Peyer's patch (tissue), 4 donors: ENCODE results near the gene SMAD3.
"Not testable (repeated sequence)": the region's sequence is repeated elsewhere in the genome, so short reads cannot be mapped to it uniquely, and the experiment has no call there.

Experiments used
- POLR2A ChIP-seq, 2 donors: fragments of 450-650 bp; IDR thresholded peaks; one replicate each; pipeline ENCODE4 v1.5.1; 2017; ENCODE audit warnings: antibody characterized with exemption in 2 of 2, mild to moderate bottlenecking in 2 of 2, moderate library complexity in 2 of 2
- TF ChIP-seq, protein P1 (sequence below), 6 experiments: fragments of 450-650 bp in 4 of 6; fragments of 200-600 bp in 2 of 6; sonication (generic) in 1 of 6; IDR thresholded peaks; one replicate each; pipeline ENCODE4 v1.5.1; 2017 to 2019; ENCODE audit warnings: antibody characterized with exemption in 6 of 6, mild to moderate bottlenecking in 3 of 6, moderate library complexity in 1 of 6

DNA sequence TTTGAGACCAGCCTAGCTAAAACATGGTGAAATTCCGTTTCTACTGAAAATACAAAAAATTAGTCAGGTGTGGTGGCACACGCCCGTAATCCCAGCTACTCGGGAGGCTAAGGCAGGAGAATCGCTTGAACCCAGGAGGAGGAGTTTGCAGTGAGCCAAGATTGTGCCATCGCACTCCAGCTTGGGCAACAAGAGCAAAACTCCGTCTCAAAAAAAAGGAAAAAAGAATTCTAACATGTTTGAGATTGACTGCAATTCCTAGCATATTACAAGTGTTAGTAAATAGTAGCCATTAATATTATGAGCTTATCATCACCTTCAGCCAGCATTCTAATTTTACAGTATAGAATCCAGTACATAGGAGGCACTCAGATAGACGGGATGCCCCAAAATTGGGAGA lies 57.9 kb downstream of the SMAD3 start:
- TF ChIP-seq, protein P1, sequence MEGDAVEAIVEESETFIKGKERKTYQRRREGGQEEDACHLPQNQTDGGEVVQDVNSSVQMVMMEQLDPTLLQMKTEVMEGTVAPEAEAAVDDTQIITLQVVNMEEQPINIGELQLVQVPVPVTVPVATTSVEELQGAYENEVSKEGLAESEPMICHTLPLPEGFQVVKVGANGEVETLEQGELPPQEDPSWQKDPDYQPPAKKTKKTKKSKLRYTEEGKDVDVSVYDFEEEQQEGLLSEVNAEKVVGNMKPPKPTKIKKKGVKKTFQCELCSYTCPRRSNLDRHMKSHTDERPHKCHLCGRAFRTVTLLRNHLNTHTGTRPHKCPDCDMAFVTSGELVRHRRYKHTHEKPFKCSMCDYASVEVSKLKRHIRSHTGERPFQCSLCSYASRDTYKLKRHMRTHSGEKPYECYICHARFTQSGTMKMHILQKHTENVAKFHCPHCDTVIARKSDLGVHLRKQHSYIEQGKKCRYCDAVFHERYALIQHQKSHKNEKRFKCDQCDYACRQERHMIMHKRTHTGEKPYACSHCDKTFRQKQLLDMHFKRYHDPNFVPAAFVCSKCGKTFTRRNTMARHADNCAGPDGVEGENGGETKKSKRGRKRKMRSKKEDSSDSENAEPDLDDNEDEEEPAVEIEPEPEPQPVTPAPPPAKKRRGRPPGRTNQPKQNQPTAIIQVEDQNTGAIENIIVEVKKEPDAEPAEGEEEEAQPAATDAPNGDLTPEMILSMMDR (IDR thresholded peaks at IDR 0.05): not testable (repeated sequence)
- not testable (repeated sequence) for TF ChIP-seq POLR2A (IDR thresholded peaks at IDR 0.05)
